ENCODE measurements around the gene UROC1. TPM values are rescaled to one million over a fixed set of nuclear protein-coding genes. Genes with fewer than 3 reads are reported as not detected.

UROC1 gene
- total RNA-seq, 1 donor = not detected

GRCh38 chr3:126475413-126476114 lies 42.0 kb downstream of the UROC1 start, which contains the start of gene ZXDC:
Gene ZXDC, minus strand, starts transcription at chr3:126475891. Its CDS starts 26 bp downstream, at chr3:126475865.
- Histone ChIP-seq H2AFZ (ENCODE audit: low read length) (peak within 1 kb of the TSS; percentile 100), H3K9me3 (ENCODE audit: low read depth, low read length) (no peaks in the 10 kb centered on the region), H3K27me3 (ENCODE audit: insufficient read depth, low read length) (no peaks in the 10 kb centered on the region), H4K20me1 (ENCODE audit: insufficient read depth, low read length) (peaks cover 33% of the 10 kb centered on the region), H3K27ac (ENCODE audit: low read depth, low read length) (peak within 1 kb of the TSS; percentile 59), H3K4me3 (ENCODE audit: insufficient read depth, low read length) (peak within 1 kb of the TSS; percentile 85), H3K79me2 (ENCODE audit: insufficient read depth, low read length) (peaks cover 44% of the 10 kb centered on the region), H3K36me3 (ENCODE audit: insufficient read depth, low read length) (peaks cover 10% of the 10 kb centered on the region), H3K4me2 (ENCODE audit: insufficient read depth, low read length) (peak within 1 kb of the TSS; percentile 97), H3K4me1 (ENCODE audit: insufficient read depth, low read length) (peaks cover 28% of the 10 kb centered on the region)
- DNase-seq (ENCODE audit: insufficient read length, low spot score, missing footprints) = peak; percentile 100
- TF ChIP-seq, protein P1, sequence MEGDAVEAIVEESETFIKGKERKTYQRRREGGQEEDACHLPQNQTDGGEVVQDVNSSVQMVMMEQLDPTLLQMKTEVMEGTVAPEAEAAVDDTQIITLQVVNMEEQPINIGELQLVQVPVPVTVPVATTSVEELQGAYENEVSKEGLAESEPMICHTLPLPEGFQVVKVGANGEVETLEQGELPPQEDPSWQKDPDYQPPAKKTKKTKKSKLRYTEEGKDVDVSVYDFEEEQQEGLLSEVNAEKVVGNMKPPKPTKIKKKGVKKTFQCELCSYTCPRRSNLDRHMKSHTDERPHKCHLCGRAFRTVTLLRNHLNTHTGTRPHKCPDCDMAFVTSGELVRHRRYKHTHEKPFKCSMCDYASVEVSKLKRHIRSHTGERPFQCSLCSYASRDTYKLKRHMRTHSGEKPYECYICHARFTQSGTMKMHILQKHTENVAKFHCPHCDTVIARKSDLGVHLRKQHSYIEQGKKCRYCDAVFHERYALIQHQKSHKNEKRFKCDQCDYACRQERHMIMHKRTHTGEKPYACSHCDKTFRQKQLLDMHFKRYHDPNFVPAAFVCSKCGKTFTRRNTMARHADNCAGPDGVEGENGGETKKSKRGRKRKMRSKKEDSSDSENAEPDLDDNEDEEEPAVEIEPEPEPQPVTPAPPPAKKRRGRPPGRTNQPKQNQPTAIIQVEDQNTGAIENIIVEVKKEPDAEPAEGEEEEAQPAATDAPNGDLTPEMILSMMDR (IDR thresholded peaks at IDR 0.05; ENCODE audit: extremely low read depth, low read depth, low read length) = no peak

- Histone ChIP-seq H3K79me2 (ENCODE audit: insufficient read depth, low read length) (peaks cover 52% of the 10 kb centered on the region), H3K36me3 (ENCODE audit: insufficient read depth, low read length) (peaks cover 18% of the 10 kb centered on the region), H3K27me3 (ENCODE audit: insufficient read depth, low read length) (no peaks in the 10 kb centered on the region), H3K4me2 (ENCODE audit: insufficient read depth, low read length) (peak overlapping the region; percentile 88), H4K20me1 (ENCODE audit: insufficient read depth, low read length) (peaks cover 36% of the 10 kb centered on the region), H3K27ac (ENCODE audit: low read depth, low read length) (peak overlapping the region; percentile 59), H3K4me3 (ENCODE audit: insufficient read depth, low read length) (peak overlapping the region; percentile 81), H3K4me1 (ENCODE audit: insufficient read depth, low read length) (peaks cover 28% of the 10 kb centered on the region), H2AFZ (ENCODE audit: low read length) (no peak overlapping the region), H3K9me3 (ENCODE audit: low read depth, low read length) (no peaks in the 10 kb centered on the region)
- TF ChIP-seq, protein P1 (IDR thresholded peaks at IDR 0.05; ENCODE audit: extremely low read depth, low read depth, low read length) = no peak
- DNase-seq (ENCODE audit: insufficient read length, low spot score, missing footprints) = peak; percentile 91
Measured at GRCh38 chr3:126474498-126475412, 42.8 kb downstream of the UROC1 start.

DNA sequence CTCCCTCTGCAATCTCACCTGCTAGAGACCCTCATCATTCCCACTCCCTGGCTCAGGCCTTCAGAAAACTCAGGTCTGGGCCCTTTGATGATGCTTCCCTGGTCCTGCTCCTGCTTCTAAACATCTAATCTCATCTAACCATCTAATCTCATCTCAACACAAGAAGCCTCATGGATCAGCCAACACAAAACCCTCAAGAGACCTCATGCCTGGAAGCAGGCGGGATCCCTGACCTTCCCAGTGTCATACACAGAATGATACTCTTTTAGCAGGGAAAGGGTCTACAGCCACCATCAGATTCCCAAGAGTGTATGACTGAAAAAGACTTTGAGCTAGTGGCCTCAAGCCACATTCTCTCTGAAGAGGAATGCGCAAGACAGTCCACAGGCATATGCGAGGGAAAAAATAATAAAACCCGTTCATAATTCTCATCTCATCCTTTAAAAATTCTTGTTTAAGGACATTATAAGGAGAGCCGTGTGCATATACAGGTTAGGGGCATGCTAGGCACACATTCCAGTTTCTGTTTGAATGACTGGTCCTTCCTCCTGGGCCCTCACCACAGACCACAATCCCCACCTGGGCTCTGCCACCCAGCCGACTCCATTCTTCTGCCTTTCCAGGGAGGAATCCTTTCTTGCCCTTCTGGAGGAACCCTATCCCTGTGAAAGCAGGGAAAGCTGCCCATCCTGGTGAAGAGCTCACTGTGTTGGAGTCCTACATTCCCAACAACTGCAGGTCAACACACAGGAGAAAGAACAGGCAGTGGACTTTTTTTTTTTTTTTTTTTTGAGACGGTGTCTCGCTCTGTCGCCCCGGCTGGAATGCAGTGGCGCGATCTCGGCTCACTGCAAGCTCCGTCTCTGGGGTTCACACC lies 44.0 kb downstream of the UROC1 start:
- Histone ChIP-seq H4K20me1 (ENCODE audit: insufficient read depth, low read length) (peaks cover 43% of the 10 kb centered on the region), H3K27ac (ENCODE audit: low read depth, low read length) (no peak overlapping the region), H3K4me2 (ENCODE audit: insufficient read depth, low read length) (peak overlapping the region; percentile 88), H3K9me3 (ENCODE audit: low read depth, low read length) (no peaks in the 10 kb centered on the region), H3K36me3 (ENCODE audit: insufficient read depth, low read length) (peaks cover 30% of the 10 kb centered on the region), H2AFZ (ENCODE audit: low read length) (no peak overlapping the region), H3K79me2 (ENCODE audit: insufficient read depth, low read length) (peaks cover 64% of the 10 kb centered on the region), H3K4me1 (ENCODE audit: insufficient read depth, low read length) (peaks cover 28% of the 10 kb centered on the region), H3K4me3 (ENCODE audit: insufficient read depth, low read length) (peak overlapping the region; percentile 31), H3K27me3 (ENCODE audit: insufficient read depth, low read length) (no peaks in the 10 kb centered on the region)
- peak; percentile 84 for DNase-seq (ENCODE audit: insufficient read length, low spot score, missing footprints)
- TF ChIP-seq, protein P1 (IDR thresholded peaks at IDR 0.05; ENCODE audit: extremely low read depth, low read depth, low read length) = no peak
